HepG2 (cell line): Measurements from ENCODE around the gene CTLA4. TPM values are rescaled to one million over a fixed set of nuclear protein-coding genes. Genes with fewer than 3 reads are reported as not detected.

Experiments used
- BORCS8-MEF2B ChIP-seq: sonication (generic); formaldehyde crosslinking; IDR thresholded peaks from 2 replicates; pipeline ENCODE4 v1.8.0; 2022; ENCODE audit warnings: mild to moderate bottlenecking, missing genetic modification reagents
- KMT2A ChIP-seq: sonication (generic); formaldehyde crosslinking; IDR thresholded peaks from 2 replicates; pipeline ENCODE4 v1.4.0; 2020; ENCODE audit warnings: missing genetic modification reagents
- RFX1 ChIP-seq: fragments of 450-650 bp; IDR thresholded peaks from 2 replicates; pipeline ENCODE4 v1.6.1; 2017
- TRIM24 ChIP-seq: sonication (generic); formaldehyde crosslinking; IDR thresholded peaks from 2 replicates; pipeline ENCODE4 v1.8.0; 2022; ENCODE audit warnings: mild to moderate bottlenecking, missing genetic modification reagents
- YEATS4 ChIP-seq: sonication (generic); formaldehyde crosslinking; IDR thresholded peaks from 2 replicates; pipeline ENCODE4 v1.4.0; 2020; ENCODE audit warnings: missing genetic modification reagents, borderline replicate concordance
- ZNF101 ChIP-seq: sonication (generic); formaldehyde crosslinking; IDR thresholded peaks from 2 replicates; pipeline ENCODE4 v1.4.0; 2020; ENCODE audit warnings: mild to moderate bottlenecking, low read depth, missing genetic modification reagents, borderline replicate concordance
- ZNF12 ChIP-seq: sonication (generic); formaldehyde crosslinking; IDR thresholded peaks from 2 replicates; pipeline ENCODE4 v1.5.0; 2020; ENCODE audit warnings: missing genetic modification reagents
- ZNF33B ChIP-seq: sonication (generic); formaldehyde crosslinking; IDR thresholded peaks from 2 replicates; pipeline ENCODE4 v1.5.1; 2020; ENCODE audit warnings: mild to moderate bottlenecking, missing genetic modification reagents
- ZNF644 ChIP-seq: IDR thresholded peaks from 2 replicates; pipeline ENCODE4 v1.6.1; 2016; ENCODE audit warnings: low read depth
- polyA plus RNA-seq, 8 experiments: library from polyadenylated mRNA; depleted of rRNA in 3 of 8; stranded (reverse) in 7 of 8; unstranded in 1 of 8; fragments of >200 nt; fragmentation: Illumina TruSeq in 4 of 8; extraction: Trizol in 4 of 8; gene quantifications; 2 replicates each; pipeline versions ENCODE4 v1.2.1 to v1.2.3, GENCODE V29; 2011 to 2016; ENCODE audit warnings: low read depth in 4 of 8, missing spikeins in 1 of 8, mixed read lengths in 1 of 8; ENCODE audit not compliant: insufficient read depth in 1 of 8
- total RNA-seq, 5 experiments: library from RNA; depleted of rRNA; stranded (reverse); fragments of >200 nt; fragmentation: Illumina TruSeq; extraction: Trizol; gene quantifications; 2 replicates each; pipeline ENCODE4 v1.2.3, GENCODE V29; 2016; ENCODE audit warnings: low read depth in 1 of 5
- TF ChIP-seq, protein P1 (sequence below): sonication (generic); formaldehyde crosslinking; IDR thresholded peaks from 2 replicates; pipeline ENCODE4 v1.4.0; 2020; ENCODE audit warnings: mild to moderate bottlenecking, missing genetic modification reagents
- TF ChIP-seq, protein P2 (sequence below): sonication (generic); formaldehyde crosslinking; IDR thresholded peaks from 2 replicates; pipeline ENCODE4 v1.4.0; 2020; ENCODE audit warnings: missing genetic modification reagents, low read depth, mild to moderate bottlenecking, borderline replicate concordance
- TF ChIP-seq, protein P3 (sequence below): sonication (generic); formaldehyde crosslinking; IDR thresholded peaks from 2 replicates; pipeline ENCODE4 v1.8.1; 2022; ENCODE audit warnings: low read depth, mild to moderate bottlenecking, missing genetic modification reagents
- TF ChIP-seq, protein P4 (sequence below): sonication (generic); formaldehyde crosslinking; IDR thresholded peaks from 2 replicates; pipeline ENCODE4 v1.4.0; 2020; ENCODE audit warnings: missing genetic modification reagents, borderline replicate concordance

Gene CTLA4
- total and polyA plus RNA-seq, 2 of the 13 experiments (the other 11 are each of a cell fraction or from before 2014, with no cell fraction given), result 0.16 TPM; not detected in 1

DNA sequence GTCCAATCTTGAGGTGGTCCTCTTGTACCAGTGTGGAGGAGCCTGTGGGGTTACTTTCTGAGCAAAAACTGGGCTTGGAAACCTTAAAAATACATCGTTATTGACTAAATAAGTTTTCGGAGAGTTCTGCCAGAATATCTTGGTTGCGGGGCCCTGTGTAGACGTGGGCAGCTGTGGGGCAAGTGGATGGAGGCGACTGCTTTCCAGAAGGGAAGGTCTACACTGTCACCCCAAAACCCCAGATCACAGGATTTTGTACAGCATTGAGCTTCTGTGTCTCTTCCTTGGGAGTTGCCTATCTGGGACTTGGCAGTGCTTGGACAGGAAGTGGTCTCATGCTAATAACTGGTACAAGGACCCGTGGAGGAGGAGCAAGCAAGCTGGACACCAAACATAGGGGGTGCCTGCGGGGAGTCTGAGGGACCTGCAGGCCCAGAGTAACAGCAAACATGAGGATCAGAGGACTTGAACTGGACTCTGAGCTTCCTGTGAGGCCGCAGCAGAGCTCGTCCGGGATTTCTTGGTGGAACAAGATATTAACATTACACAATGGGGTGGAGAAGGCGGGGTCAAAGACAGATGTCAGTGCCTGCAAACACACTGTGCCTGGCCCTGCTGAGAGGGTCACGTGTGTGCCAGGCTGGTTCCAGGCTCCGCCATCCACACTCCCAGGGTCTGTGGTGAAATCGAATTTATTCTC lies 48.0 kb upstream of the CTLA4 start (continued):
- TF ChIP-seq, protein P1, sequence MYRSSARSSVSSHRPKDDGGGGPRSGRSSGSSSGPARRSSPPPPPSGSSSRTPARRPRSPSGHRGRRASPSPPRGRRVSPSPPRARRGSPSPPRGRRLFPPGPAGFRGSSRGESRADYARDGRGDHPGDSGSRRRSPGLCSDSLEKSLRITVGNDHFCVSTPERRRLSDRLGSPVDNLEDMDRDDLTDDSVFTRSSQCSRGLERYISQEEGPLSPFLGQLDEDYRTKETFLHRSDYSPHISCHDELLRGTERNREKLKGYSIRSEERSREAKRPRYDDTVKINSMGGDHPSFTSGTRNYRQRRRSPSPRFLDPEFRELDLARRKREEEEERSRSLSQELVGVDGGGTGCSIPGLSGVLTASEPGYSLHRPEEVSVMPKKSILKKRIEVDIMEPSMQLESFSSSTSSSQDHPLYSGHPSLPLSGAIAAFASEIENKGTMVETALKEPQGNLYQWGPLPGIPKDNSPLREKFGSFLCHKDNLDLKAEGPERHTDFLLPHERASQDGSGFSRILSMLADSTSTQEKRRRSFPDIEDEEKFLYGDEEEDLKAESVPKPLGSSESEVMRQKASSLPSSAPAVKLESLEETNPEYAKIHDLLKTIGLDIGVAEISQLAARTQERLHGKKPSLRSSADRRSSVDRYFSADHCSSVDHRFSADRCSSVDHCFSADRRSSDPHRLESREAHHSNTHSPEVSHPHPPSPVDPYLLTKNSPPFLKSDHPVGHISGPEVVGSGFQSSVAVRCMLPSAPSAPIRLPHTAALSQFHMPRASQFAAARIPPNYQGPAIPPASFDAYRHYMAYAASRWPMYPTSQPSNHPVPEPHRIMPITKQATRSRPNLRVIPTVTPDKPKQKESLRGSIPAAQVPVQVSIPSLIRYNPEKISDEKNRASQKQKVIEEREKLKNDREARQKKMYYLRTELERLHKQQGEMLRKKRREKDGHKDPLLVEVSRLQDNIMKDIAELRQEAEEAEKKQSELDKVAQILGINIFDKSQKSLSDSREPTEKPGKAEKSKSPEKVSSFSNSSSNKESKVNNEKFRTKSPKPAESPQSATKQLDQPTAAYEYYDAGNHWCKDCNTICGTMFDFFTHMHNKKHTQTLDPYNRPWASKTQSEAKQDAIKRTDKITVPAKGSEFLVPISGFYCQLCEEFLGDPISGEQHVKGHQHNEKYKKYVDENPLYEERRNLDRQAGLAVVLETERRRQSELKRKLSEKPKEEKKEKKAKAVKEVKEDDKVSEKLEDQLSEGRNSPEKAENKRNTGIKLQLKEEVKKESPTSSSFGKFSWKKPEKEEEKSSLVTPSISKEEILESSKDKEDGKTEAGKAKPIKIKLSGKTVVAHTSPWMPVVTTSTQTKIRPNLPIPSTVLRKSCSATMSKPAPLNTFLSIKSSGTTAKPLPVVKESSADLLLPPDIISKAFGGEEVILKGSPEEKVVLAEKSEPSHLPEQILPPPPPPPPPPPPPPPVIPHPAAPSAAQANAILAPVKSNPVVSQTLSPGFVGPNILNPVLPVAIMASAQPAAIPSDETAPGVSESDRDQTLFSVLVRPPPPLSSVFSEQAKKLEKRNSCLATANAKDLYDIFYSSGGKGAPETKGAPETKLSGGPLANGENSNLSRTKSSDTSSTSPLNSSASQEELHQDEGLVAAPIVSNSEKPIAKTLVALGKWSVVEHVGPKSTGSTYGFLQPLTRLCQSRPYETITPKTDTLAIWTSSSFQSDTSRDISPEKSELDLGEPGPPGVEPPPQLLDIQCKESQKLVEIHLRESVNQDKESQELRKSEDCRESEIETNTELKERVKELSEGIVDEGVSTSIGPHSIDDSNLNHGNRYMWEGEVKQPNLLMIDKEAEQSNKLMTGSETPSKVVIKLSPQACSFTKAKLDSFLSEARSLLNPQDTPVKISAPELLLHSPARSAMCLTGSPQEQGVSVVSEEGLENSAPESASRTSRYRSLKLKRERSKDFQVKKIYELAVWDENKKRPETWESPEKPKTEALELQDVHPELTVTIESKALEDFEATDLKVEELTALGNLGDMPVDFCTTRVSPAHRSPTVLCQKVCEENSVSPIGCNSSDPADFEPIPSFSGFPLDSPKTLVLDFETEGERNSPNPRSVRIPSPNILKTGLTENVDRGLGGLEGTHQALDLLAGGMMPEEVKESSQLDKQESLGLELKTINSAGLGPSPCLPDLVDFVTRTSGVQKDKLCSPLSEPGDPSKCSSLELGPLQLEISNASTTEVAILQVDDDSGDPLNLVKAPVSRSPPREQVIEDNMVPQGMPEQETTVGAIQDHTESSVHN (CRISPR knock-in tag), result no peak
- no peak for TF ChIP-seq ZNF33B (CRISPR knock-in tag)
- peak; percentile 71; the same call in 1 of the 2 replicates for TF ChIP-seq YEATS4 (CRISPR knock-in tag)
- no peak for TF ChIP-seq RFX1
- TF ChIP-seq, protein P2, sequence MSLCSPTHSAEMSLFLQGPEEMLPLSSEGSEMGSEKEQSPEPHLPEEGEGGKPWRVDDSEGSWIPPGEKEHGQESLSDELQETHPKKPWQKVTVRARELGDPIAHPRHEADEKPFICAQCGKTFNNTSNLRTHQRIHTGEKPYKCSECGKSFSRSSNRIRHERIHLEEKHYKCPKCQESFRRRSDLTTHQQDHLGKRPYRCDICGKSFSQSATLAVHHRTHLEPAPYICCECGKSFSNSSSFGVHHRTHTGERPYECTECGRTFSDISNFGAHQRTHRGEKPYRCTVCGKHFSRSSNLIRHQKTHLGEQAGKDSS (CRISPR knock-in tag), result no peak
- TF ChIP-seq BORCS8-MEF2B (CRISPR knock-in tag), result no peak; the same call in 1 of the 2 replicates
- TF ChIP-seq ZNF644 (CRISPR knock-in tag), result peak; percentile 90
- TF ChIP-seq, protein P3, sequence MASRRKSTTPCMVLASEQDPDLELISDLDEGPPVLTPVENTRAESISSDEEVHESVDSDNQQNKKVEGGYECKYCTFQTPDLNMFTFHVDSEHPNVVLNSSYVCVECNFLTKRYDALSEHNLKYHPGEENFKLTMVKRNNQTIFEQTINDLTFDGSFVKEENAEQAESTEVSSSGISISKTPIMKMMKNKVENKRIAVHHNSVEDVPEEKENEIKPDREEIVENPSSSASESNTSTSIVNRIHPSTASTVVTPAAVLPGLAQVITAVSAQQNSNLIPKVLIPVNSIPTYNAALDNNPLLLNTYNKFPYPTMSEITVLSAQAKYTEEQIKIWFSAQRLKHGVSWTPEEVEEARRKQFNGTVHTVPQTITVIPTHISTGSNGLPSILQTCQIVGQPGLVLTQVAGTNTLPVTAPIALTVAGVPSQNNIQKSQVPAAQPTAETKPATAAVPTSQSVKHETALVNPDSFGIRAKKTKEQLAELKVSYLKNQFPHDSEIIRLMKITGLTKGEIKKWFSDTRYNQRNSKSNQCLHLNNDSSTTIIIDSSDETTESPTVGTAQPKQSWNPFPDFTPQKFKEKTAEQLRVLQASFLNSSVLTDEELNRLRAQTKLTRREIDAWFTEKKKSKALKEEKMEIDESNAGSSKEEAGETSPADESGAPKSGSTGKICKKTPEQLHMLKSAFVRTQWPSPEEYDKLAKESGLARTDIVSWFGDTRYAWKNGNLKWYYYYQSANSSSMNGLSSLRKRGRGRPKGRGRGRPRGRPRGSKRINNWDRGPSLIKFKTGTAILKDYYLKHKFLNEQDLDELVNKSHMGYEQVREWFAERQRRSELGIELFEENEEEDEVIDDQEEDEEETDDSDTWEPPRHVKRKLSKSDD (CRISPR knock-in tag), result peak; percentile 66; the same call in 1 of the 2 replicates
- TF ChIP-seq TRIM24 (CRISPR knock-in tag), result peak; percentile 13; the same call in 1 of the 2 replicates
- peak; percentile 59; the same call in 1 of the 2 replicates for TF ChIP-seq KMT2A
- TF ChIP-seq, protein P4, sequence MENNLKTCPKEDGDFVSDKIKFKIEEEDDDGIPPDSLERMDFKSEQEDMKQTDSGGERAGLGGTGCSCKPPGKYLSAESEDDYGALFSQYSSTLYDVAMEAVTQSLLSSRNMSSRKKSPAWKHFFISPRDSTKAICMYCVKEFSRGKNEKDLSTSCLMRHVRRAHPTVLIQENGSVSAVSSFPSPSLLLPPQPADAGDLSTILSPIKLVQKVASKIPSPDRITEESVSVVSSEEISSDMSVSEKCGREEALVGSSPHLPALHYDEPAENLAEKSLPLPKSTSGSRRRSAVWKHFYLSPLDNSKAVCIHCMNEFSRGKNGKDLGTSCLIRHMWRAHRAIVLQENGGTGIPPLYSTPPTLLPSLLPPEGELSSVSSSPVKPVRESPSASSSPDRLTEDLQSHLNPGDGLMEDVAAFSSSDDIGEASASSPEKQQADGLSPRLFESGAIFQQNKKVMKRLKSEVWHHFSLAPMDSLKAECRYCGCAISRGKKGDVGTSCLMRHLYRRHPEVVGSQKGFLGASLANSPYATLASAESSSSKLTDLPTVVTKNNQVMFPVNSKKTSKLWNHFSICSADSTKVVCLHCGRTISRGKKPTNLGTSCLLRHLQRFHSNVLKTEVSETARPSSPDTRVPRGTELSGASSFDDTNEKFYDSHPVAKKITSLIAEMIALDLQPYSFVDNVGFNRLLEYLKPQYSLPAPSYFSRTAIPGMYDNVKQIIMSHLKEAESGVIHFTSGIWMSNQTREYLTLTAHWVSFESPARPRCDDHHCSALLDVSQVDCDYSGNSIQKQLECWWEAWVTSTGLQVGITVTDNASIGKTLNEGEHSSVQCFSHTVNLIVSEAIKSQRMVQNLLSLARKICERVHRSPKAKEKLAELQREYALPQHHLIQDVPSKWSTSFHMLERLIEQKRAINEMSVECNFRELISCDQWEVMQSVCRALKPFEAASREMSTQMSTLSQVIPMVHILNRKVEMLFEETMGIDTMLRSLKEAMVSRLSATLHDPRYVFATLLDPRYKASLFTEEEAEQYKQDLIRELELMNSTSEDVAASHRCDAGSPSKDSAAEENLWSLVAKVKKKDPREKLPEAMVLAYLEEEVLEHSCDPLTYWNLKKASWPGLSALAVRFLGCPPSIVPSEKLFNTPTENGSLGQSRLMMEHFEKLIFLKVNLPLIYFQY (CRISPR knock-in tag), result peak; percentile 51; the same call in 1 of the 2 replicates
- peak; percentile 92 for TF ChIP-seq ZNF12 (CRISPR knock-in tag)
- no peak for TF ChIP-seq ZNF101 (CRISPR knock-in tag)
